Right cardiac atrium (tissue), 5 donors: ENCODE measurements around the gene HSD17B3. TPM values are rescaled to one million over a fixed set of nuclear protein-coding genes. Genes with fewer than 3 reads are reported as not detected.
"Not testable (repeated sequence)": the region's sequence is repeated elsewhere in the genome, so short reads cannot be mapped to it uniquely, and the experiment has no call there.

Experiments
- ATAC-seq, 2 donors: fragments of 200-7000 bp; cut with Tn5 transposase; one replicate each; pipeline versions ENCODE4 v1.8.0 to v1.9.1; 2020; ENCODE audit warnings: moderate library complexity in 2 of 2, mild to moderate bottlenecking in 1 of 2
- DNase-seq, 3 donors: peaks; one replicate each; pipeline ENCODE4 v3.0.0-alpha.2; 2020
- H3K27ac ChIP-seq: one replicate; pipeline ENCODE4 v1.5.1; 2013; ENCODE audit warnings: mild to moderate bottlenecking, low read length, control low read depth, moderate library complexity
- H3K27me3 ChIP-seq: one replicate; pipeline ENCODE4 v1.6.1; 2013; ENCODE audit not compliant: control insufficient read depth, insufficient read depth
- H3K4me1 ChIP-seq: one replicate; pipeline ENCODE4 v1.6.1; 2013; ENCODE audit warnings: low read length; ENCODE audit not compliant: control insufficient read depth, insufficient read depth
- H3K4me3 ChIP-seq: one replicate; pipeline ENCODE4 v1.5.1; 2013; ENCODE audit warnings: low read length, control low read depth
- H3K9me3 ChIP-seq: one replicate; pipeline ENCODE4 v1.6.1; 2013; ENCODE audit warnings: low read length; ENCODE audit not compliant: control insufficient read depth
- WGBS: extraction: QIAGEN DNeasy Blood & Tissue Kit; methylation state at CpG from one replicate; pipeline ENCODE4 v1.1.7; 2013; 5-methylcytosine and 5-hydroxymethylcytosine counted together
- intact Hi-C, 4 donors: fragments of 100-400 bp; cut with DNase I; formaldehyde crosslinking; loops; one replicate each; pipeline versions ENCODE4 v1.11.0 to v1.14.0; 2022 to 2023
- polyA plus RNA-seq: library from polyadenylated mRNA; stranded (reverse); fragments of 200-250 nt; gene quantifications from one replicate; pipeline ENCODE4 v1.2.3, GENCODE V29; 2013
- total RNA-seq, 4 donors: library from RNA; stranded (reverse); fragmentation: NEBNext Ultra II Directional; extraction: Animal tissue kit (Norgen Biotek cat#: 25700); gene quantifications; one replicate each; pipeline ENCODE4 v1.2.1, GENCODE V29; 2021
- donor health status: healthy with polysubstance abuse.
- donor health status: DM: no; HTN: yes; CAD: no.
- donor health status: DM: no; HTN: no; CAD: no.
- donor health status: DM: no; HTN: yes; CAD: no; lungs with severe emphysema.
- donor health status: DM: yes; HTN: yes; CAD: no.

HSD17B3 gene
- total and polyA plus RNA-seq, 5 donors: 0.99 to 1.8 (median 1.2) TPM

- no peaks in the 10 kb centered on the region for H3K9me3 ChIP-seq
- DNase-seq (peak; percentile 33 to 88 (median 62)), ATAC-seq (peak; percentile 44 to 50)
- no peak overlapping the region for H3K4me3 ChIP-seq
- H3K4me1 ChIP-seq: peaks cover 1% of the 10 kb centered on the region
- H3K27ac ChIP-seq: peak overlapping the region; percentile 24
- 45% methylated on average over 5 of the region's 5 CpGs for WGBS
- no peaks in the 10 kb centered on the region for H3K27me3 ChIP-seq
- intact Hi-C loops: loop anchor here in 2 of 4 donors (5.0 to 10.0 kb wide), 3 partner anchors 68 to 428 kb away; partner anchors contain the start of gene HSD17B3 (in 1 of the 2)
Observed at GRCh38 chr9:96236854-96237550, 65.0 kb downstream of the HSD17B3 start.

- not testable (repeated sequence) for DNase-seq, ATAC-seq, H3K4me1 ChIP-seq, H3K27ac ChIP-seq, H3K9me3 ChIP-seq, H3K4me3 ChIP-seq, H3K27me3 ChIP-seq
- WGBS: 77% methylated on average over 6 of the region's 6 CpGs
- intact Hi-C loops: loop anchor here in 2 of 4 donors (5.0 to 10.0 kb wide), 3 partner anchors 68 to 428 kb away; partner anchors contain the start of gene HSD17B3 (in 1 of the 2)
Observed at GRCh38 chr9:96236337-96236736, 65.6 kb downstream of the HSD17B3 start.

DNA sequence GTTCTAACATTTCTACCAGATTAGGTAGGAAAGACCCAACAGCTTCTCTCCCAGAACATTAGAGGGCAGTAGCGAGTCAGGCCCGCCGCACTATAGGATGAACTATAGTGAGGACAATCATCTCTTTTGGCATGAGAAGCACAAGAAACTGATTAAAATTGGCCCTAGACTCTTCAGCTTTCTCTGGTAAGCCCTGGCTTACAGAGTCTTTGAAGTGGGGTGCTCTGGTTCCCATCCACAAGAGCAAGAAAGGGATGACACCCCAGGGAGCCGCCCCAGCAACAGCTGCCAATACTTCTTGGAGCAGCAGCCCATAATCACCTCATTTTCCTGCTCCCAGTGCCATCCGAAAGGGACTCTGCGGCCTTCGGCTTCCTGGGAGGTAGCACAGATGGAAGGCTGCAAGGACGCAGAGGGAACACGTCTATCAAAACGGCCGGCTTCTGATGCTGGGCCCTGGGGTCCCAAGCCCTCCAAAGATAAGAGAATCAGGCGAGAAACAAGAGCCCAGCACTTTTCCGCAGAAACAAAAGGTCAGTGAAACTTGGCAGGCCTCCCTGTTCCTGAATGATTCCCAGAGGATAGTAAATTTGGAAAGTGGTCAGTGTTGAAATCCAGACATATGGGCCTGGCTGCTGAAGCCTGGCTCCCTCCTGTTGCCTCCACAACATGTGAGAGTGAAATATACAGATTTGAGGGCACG, 69.3 kb downstream of the HSD17B3 start:
- Histone ChIP-seq H3K4me1 (peaks cover 1% of the 10 kb centered on the region), H3K4me3 (no peak overlapping the region), H3K27ac (peak overlapping the region; percentile 77), H3K9me3 (no peaks in the 10 kb centered on the region), H3K27me3 (peaks cover 3% of the 10 kb centered on the region)
- peak; percentile 90 to 94 for ATAC-seq
- peak; percentile 78 to 90 (median 84) for DNase-seq
- intact Hi-C loops: loop anchor here in 3 of 4 donors (2.0 to 10.0 kb wide), 3 partner anchors 72 to 432 kb away; partner anchors contain the start of gene HSD17B3 (in 1 of the 3)
- WGBS: 24% methylated on average over 14 of the region's 14 CpGs

GRCh38 chr9:96232164-96232538, 69.8 kb downstream of the HSD17B3 start:
- H3K4me1 ChIP-seq: peaks cover 1% of the 10 kb centered on the region
- no peak overlapping the region for H3K4me3 ChIP-seq
- no peak overlapping the region for H3K27ac ChIP-seq
- no peaks in the 10 kb centered on the region for H3K9me3 ChIP-seq
- ATAC-seq (no peak), DNase-seq (no peak)
- 58% methylated on average over 11 of the region's 11 CpGs for WGBS
- intact Hi-C loops: loop anchor here in 3 of 4 donors (2.0 to 10.0 kb wide), 3 partner anchors 73 to 433 kb away; partner anchors contain the start of gene HSD17B3 (in 1 of the 3)
- H3K27me3 ChIP-seq: peaks cover 3% of the 10 kb centered on the region

- Histone ChIP-seq H3K9me3 (no peaks in the 10 kb centered on the region), H3K27me3 (peaks cover 3% of the 10 kb centered on the region), H3K27ac (no peak overlapping the region), H3K4me3 (no peak overlapping the region), H3K4me1 (peaks cover 1% of the 10 kb centered on the region)
- 90% methylated on average over 2 of the region's 2 CpGs for WGBS
- no peak for ATAC-seq
- intact Hi-C loops: loop anchor here in 2 of 4 donors (10.0 kb wide), 2 partner anchors 75 to 435 kb away; partner anchors contain the start of gene HSD17B3 (in 1 of the 2)
- no peak for DNase-seq
Observed at GRCh38 chr9:96230002-96230401, 72.0 kb downstream of the HSD17B3 start.

DNA sequence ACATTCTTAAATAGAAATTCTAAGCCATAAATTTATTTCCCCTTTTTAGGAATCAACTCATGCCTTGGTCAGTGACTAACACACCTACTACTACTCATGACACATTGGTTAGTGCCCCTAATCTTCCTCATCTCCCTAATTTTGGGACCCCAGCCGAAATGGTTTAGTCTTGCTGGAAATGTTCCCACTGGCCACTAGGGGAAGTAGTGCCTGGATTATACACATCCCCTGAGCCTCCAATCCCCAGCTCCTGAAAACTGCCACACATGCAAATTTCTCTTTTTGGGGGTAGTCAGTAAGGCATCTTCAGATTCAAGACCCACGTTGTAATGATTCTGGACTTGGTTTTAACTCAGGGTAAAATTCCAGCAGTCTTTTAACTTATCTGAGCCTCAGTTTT, 79.8 kb downstream of the HSD17B3 start:
- 34% methylated on average over 2 of the region's 2 CpGs for WGBS
- intact Hi-C loops: no loop called here
- no peaks in the 10 kb centered on the region for H3K4me1 ChIP-seq
- no peak for ATAC-seq
- H3K27ac ChIP-seq: no peak overlapping the region
- no peak overlapping the region for H3K4me3 ChIP-seq
- H3K9me3 ChIP-seq: no peaks in the 10 kb centered on the region
- DNase-seq: no peak
- H3K27me3 ChIP-seq: no peaks in the 10 kb centered on the region

DNA sequence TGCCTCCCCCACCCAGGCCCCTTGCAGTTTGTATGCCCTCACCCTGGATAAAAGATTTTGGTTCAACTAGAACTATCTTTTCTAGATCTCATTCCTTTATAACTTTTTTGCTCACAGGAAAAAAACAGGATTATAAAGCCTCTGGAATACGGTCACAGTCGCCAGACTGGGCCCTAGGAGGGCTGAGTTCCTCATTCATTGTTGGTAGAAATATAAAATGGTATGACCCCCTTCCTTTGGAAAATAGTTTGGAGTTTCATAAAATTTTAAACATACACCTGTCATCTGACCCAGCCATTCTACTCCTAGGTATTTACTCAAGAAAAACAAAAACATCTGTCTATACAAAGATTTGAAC, 82.1 kb downstream of the HSD17B3 start:
- Histone ChIP-seq H3K27ac (no peak overlapping the region), H3K4me1 (no peaks in the 10 kb centered on the region), H3K27me3 (no peaks in the 10 kb centered on the region), H3K4me3 (peak overlapping the region; percentile 6), H3K9me3 (no peaks in the 10 kb centered on the region)
- 89% methylated on average over 2 of the region's 2 CpGs for WGBS
- intact Hi-C loops: loop anchor here in 3 of 4 donors (5.0 to 10.0 kb wide), 3 partner anchors 155 to 495 kb away; no protein-coding TSS in a partner anchor
- DNase-seq (no peak), ATAC-seq (no peak)

GRCh38 chr9:96219026-96219899, 82.7 kb downstream of the HSD17B3 start:
- H3K27me3 ChIP-seq: no peaks in the 10 kb centered on the region
- intact Hi-C loops: loop anchor here in 3 of 4 donors (5.0 to 10.0 kb wide), 3 partner anchors 154 to 494 kb away; no protein-coding TSS in a partner anchor
- H3K4me1 ChIP-seq: no peaks in the 10 kb centered on the region
- no peak overlapping the region for H3K27ac ChIP-seq
- peak overlapping the region; percentile 6 for H3K4me3 ChIP-seq
- peak; percentile 9 to 54 for ATAC-seq
- DNase-seq: peak; percentile 68 to 83 (median 82)
- H3K9me3 ChIP-seq: no peaks in the 10 kb centered on the region
- WGBS: 21% methylated on average over 81 of the region's 81 CpGs

DNA sequence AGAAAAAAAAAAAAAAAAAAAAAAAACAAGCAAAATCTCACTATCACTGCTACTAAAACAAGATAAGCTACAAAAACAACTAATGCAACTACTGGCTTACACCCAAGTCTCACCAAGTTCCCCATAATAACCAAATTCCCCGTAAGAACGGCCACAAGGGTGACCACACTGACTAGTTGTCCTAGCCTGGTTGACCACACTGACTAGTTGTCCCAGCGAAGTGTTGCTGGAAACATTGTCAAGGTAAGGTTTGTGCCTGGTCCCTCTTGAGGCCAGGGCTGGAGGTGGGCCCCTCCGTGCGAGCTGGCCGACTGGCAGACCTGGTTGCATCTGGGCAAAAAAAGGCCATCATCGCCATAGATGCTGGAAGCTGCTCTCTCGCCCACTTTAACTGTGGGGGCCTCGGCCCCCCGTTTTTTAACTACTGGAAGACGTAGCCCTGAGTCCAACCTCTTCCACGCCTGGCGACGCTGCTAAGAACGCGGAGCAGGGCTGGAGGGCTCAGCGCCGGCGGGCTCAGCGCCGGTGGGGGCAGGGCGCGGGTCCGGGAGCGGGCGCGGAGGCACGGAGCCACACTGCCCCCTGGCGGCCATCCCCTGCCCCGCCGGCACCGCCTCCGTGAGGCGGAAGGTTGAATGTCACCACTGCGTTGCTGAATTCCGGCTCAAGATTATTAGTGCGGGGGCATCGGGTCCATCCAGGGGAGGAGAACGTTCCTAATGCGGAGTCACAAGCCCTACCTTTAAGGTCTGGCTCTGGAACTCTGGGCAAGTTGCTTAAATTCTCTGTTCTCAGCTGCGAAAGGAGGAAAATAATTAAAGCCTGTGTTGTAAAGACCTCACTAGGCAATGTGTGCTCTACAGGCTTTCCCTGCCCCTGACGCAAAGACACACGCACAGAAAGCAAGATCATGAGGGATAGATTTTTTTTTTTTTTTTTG, 84.0 kb downstream of the HSD17B3 start:
- H3K27ac ChIP-seq: no peak overlapping the region

More for the DNA sequence above, 84.0 kb downstream of the HSD17B3 start:
- Histone ChIP-seq H3K4me1 (no peaks in the 10 kb centered on the region), H3K27me3 (no peaks in the 10 kb centered on the region), H3K9me3 (no peaks in the 10 kb centered on the region), H3K4me3 (peak overlapping the region; percentile 4)
- intact Hi-C loops: loop anchor here in 3 of 4 donors (5.0 to 10.0 kb wide), 3 partner anchors 153 to 493 kb away; no protein-coding TSS in a partner anchor
- peak; percentile 91 to 95 for ATAC-seq
- WGBS: 2% methylated on average over 43 of the region's 43 CpGs
- DNase-seq: peak; percentile 77 to 94 (median 92)
